ENCODE data around the gene PI3. TPM values are rescaled to one million over a fixed set of nuclear protein-coding genes. Genes with fewer than 3 reads are reported as not detected.

PI3 gene
- total RNA-seq, 1 donor from 2014 or later: not detected

DNA sequence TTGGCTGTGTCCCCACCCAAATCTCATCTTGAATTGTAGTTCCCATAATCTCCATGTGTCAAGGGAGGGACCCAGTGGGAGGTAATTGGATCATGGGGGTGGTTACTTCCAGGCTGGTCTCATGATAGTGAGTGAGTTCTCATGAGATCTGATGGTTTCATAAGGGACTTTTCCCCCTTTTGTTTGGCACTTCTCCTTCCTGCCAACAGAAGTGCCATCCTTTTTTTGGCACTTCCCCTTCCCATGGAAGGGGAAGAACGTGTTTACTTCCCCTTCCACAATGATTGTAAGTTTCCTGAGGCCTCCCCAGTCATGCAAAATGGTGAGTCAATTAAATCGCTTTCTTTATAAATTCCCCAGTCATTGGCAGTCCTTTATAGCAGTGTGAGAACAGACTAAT is 18.0 kb upstream of the PI3 start:
- Histone ChIP-seq H3K9me3 (replicated peaks) (peaks cover 49% of the 10 kb centered on the region), H3K4me3 (no peak overlapping the region), H3K36me3 (no peaks in the 10 kb centered on the region), H3K27ac (replicated peaks) (no peak overlapping the region), H3K4me1 (no peaks in the 10 kb centered on the region), H3K27me3 (ENCODE audit: low read depth) (peaks cover 24% of the 10 kb centered on the region)
- TF ChIP-seq, protein P1, sequence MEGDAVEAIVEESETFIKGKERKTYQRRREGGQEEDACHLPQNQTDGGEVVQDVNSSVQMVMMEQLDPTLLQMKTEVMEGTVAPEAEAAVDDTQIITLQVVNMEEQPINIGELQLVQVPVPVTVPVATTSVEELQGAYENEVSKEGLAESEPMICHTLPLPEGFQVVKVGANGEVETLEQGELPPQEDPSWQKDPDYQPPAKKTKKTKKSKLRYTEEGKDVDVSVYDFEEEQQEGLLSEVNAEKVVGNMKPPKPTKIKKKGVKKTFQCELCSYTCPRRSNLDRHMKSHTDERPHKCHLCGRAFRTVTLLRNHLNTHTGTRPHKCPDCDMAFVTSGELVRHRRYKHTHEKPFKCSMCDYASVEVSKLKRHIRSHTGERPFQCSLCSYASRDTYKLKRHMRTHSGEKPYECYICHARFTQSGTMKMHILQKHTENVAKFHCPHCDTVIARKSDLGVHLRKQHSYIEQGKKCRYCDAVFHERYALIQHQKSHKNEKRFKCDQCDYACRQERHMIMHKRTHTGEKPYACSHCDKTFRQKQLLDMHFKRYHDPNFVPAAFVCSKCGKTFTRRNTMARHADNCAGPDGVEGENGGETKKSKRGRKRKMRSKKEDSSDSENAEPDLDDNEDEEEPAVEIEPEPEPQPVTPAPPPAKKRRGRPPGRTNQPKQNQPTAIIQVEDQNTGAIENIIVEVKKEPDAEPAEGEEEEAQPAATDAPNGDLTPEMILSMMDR (IDR thresholded peaks at IDR 0.05; ENCODE audit: borderline replicate concordance): no peak
- no peak for DNase-seq
- intact Hi-C loops (cut with micrococcal nuclease): no loop called here

DNA sequence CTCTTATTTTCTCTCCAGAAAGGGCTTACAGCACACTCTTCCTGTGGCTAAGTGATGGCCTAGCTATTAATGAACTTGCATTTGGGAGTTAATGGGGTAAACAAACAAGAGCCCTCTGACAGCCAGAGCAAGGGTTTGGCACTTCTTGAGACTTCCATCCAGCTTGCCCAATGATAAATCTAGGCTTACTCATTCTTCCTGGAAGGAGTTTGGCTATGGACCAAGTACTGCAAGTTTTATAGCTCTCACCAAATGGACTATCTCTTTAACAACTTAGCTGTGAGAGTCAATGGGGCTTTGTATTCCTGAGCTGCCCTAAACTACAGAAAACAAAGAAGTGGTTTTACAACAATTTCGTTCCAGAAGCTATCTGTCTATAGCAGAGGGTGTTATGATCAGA is 16.7 kb upstream of the PI3 start:
- no peaks in the 10 kb centered on the region for H3K4me1 ChIP-seq
- H3K36me3 ChIP-seq: no peaks in the 10 kb centered on the region
- intact Hi-C loops (cut with micrococcal nuclease): no loop called here
- H3K27ac ChIP-seq (replicated peaks): no peak overlapping the region
- TF ChIP-seq, protein P1 (IDR thresholded peaks at IDR 0.05; ENCODE audit: borderline replicate concordance): no peak
- no peak for DNase-seq
- H3K27me3 ChIP-seq (ENCODE audit: low read depth): peaks cover 15% of the 10 kb centered on the region
- H3K4me3 ChIP-seq: no peak overlapping the region
- H3K9me3 ChIP-seq (replicated peaks): peaks cover 60% of the 10 kb centered on the region

DNA sequence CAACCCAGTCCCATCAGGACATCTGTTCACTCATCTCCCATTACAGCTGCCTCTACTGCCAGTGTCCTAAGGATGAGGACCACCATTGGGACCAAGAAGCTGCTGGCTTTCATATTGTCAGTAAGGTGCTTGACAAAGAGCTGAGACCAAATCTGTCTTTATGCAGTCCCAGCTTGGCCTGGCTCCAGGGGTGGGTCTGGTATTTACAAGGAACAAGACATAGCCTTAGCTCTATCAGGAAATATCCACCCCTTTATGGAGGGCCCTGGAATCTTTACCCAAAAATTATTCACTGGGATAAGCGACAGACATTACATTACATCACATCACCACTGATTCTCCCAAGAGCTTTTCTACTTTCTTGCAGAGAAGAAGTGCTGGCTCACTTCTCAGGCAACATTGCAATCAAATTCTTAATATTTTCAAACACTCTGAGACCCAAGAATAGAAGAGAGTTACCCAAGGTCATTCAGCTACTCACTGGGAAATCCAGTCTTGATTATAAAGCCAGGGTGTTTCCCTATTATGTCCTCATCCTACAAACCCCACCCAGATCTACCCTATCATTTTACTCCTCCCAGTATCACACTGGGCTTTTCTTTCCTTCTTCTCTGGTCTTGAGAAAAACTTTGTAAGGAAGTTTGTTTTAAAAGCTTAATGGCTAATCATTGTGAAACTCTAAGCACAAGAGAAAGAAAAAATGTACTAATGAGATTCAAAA is 11.5 kb upstream of the PI3 start:
- intact Hi-C loops (cut with micrococcal nuclease): no loop called here

GRCh38 chr20:45164906-45165305 is 9.8 kb upstream of the PI3 start:
- Histone ChIP-seq H3K27ac (replicated peaks) (no peak overlapping the region), H3K4me1 (no peaks in the 10 kb centered on the region), H3K36me3 (no peaks in the 10 kb centered on the region), H3K27me3 (ENCODE audit: low read depth) (no peaks in the 10 kb centered on the region), H3K9me3 (replicated peaks) (peaks cover 70% of the 10 kb centered on the region), H3K4me3 (no peak overlapping the region)
- no peak for DNase-seq
- intact Hi-C loops (cut with micrococcal nuclease): no loop called here
- TF ChIP-seq, protein P1 (IDR thresholded peaks at IDR 0.05; ENCODE audit: borderline replicate concordance): no peak

More for the DNA sequence above, 11.5 kb upstream of the PI3 start:
- Histone ChIP-seq H3K4me3 (no peak overlapping the region), H3K27me3 (ENCODE audit: low read depth) (no peaks in the 10 kb centered on the region), H3K9me3 (replicated peaks) (peaks cover 71% of the 10 kb centered on the region), H3K27ac (replicated peaks) (no peak overlapping the region), H3K36me3 (no peaks in the 10 kb centered on the region), H3K4me1 (no peaks in the 10 kb centered on the region)
- TF ChIP-seq, protein P1 (IDR thresholded peaks at IDR 0.05; ENCODE audit: borderline replicate concordance): no peak
- no peak for DNase-seq

GRCh38 chr20:45173522-45173921 is 1.2 kb upstream of the PI3 start:
- Histone ChIP-seq H3K36me3 (no peaks in the 10 kb centered on the region), H3K27ac (replicated peaks) (no peak overlapping the region), H3K27me3 (ENCODE audit: low read depth) (peaks cover 37% of the 10 kb centered on the region), H3K4me1 (no peaks in the 10 kb centered on the region), H3K9me3 (replicated peaks) (peaks cover 23% of the 10 kb centered on the region), H3K4me3 (no peak overlapping the region)
- DNase-seq: no peak
- TF ChIP-seq, protein P1 (IDR thresholded peaks at IDR 0.05; ENCODE audit: borderline replicate concordance): no peak
- intact Hi-C loops (cut with micrococcal nuclease): no loop called here
